ENCODE data around the gene CPSF3. TPM values are rescaled to one million over a fixed set of nuclear protein-coding genes. Genes with fewer than 3 reads are reported as not detected.

The CPSF3 gene
- total and polyA plus RNA-seq, 2 of the 4 experiments (the other 2 are of a cell fraction): 29.2 to 64.5 TPM

DNA sequence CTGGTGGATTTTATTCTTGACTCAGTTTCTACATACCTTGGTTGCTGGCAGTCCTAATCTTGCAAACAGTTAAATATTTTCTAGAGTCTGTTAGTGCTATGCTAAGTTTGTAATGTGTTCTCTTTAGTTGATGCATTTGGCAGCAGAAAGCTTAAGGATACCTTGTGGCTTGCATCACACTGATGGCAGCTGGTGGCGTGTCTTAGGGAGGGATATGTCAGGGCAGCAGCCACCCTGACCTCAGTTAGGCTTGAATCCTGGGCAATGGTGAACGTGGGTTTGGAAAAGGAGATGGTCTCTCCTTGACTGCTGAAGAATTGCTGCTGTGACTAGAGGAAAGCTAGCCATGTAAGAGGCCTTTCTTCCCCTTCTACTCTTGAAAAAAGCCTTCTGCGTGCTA is 55.1 kb downstream of the CPSF3 start:
- H3K36me3 ChIP-seq (ENCODE audit: control insufficient read depth, insufficient read depth, low read length): peaks cover 37% of the 10 kb centered on the region
- H4K5ac ChIP-seq (ENCODE audit: low read depth, low read length): 0 out of 2 replicates have a peak overlapping the region, but pooled peaks have one; percentile 35
- intact Hi-C loops (cut with micrococcal nuclease): loop anchor here (5.0 kb wide), 1 partner anchor 336 kb away; no protein-coding TSS in a partner anchor
- H3K9me1 ChIP-seq (ENCODE audit: insufficient read depth, low read length): peaks cover 15% of the 10 kb centered on the region
- no peak overlapping the region for H2AK5ac ChIP-seq (ENCODE audit: low read depth, low read length)
- BruUV-seq (replicated peaks): no TSS peak
- no peak overlapping the region for H4K91ac ChIP-seq (ENCODE audit: insufficient read depth, low read depth, low read length)
- no peak overlapping the region for H2AK9ac ChIP-seq (replicated peaks; ENCODE audit: low read depth, low read length, poor library complexity)
- peaks cover 28% of the 10 kb centered on the region for H4K20me1 ChIP-seq (ENCODE audit: insufficient read depth, low read length)
- no peaks in the 10 kb centered on the region for H3K27me3 ChIP-seq (ENCODE audit: control insufficient read depth, insufficient read depth, low read length)
- dilution Hi-C loops (cut with HindIII; ENCODE audit: low sequenced_read_pairs, unreplicated experiment): no loop called here
- H2BK5ac ChIP-seq (ENCODE audit: low read depth, low read length, poor library complexity, severe bottlenecking): no peak overlapping the region
- no CpG with 5 or more reads among the region's 3 CpGs for WGBS, 2 experiments (ENCODE audit: extremely low coverage in 2 of 2, insufficient read length in 1 of 2)
- peak overlapping the region; percentile 33; the same call in 1 of the 2 replicates for H3K23ac ChIP-seq (ENCODE audit: low read depth, low read length)
- ATAC-seq (ENCODE audit: low read depth): no peak
- peaks cover 30 to 80% of the 10 kb centered on the region in 2 experiments for H3K79me1 ChIP-seq (ENCODE audit: low read depth in 1 of 2, low read length in 2 of 2)
- ChIA-PET CTCF (no interaction called here), POLR2A (ENCODE audit: unreplicated experiment) (no interaction called here)
- H4K8ac ChIP-seq (ENCODE audit: low read depth in 2 of 2, low read length in 2 of 2): no peak overlapping the region
- H3K18ac ChIP-seq (ENCODE audit: low read depth, low read length): no peak overlapping the region
- no peak overlapping the region for H3K4me3 ChIP-seq (ENCODE audit: insufficient read depth, low read depth, low read length)
- DNase-seq: no peak
- in situ Hi-C loops (cut with MboI; ENCODE audit: low sequenced_read_pairs): no loop called here
- no peak overlapping the region for H2AFZ ChIP-seq (replicated peaks; ENCODE audit: low read length, poor library complexity)
- no peak overlapping the region for H3K4me2 ChIP-seq (ENCODE audit: low read depth, low read length)
- H3K14ac ChIP-seq (replicated peaks; ENCODE audit: low read depth, low read length): no peak overlapping the region
- no peak overlapping the region for H3K4ac ChIP-seq (ENCODE audit: low read depth, low read length)
- peak overlapping the region; percentile 9; the same call in 1 of the 2 replicates for H3K27ac ChIP-seq (ENCODE audit: insufficient read depth, low read length)
- no peak overlapping the region for H2BK15ac ChIP-seq (ENCODE audit: low read depth, low read length)
- TF ChIP-seq RCOR1 (IDR thresholded peaks at IDR 0.05; ENCODE audit: insufficient replicate concordance, low read length) (no peak), MAZ (IDR thresholded peaks at IDR 0.05; ENCODE audit: borderline replicate concordance, low read depth, low read length) (no peak), MXI1 (IDR thresholded peaks at IDR 0.05; ENCODE audit: borderline replicate concordance, low read depth, low read length) (no peak), MAFK (IDR thresholded peaks at IDR 0.05; ENCODE audit: low read depth, low read length) (no peak), CHD1 (IDR thresholded peaks at IDR 0.05; ENCODE audit: low read depth, low read length) (no peak), RAD21 (IDR thresholded peaks at IDR 0.05; ENCODE audit: low read length) (no peak), BHLHE40 (IDR thresholded peaks at IDR 0.05; ENCODE audit: low read depth, low read length) (no peak), NFE2L2 (IDR thresholded peaks at IDR 0.05; ENCODE audit: low read depth, low read length) (no peak), FOS (IDR thresholded peaks at IDR 0.05; ENCODE audit: low read depth, low read length) (no peak), CEBPB (IDR thresholded peaks at IDR 0.05; ENCODE audit: low read depth, low read length) (no peak)
- TF ChIP-seq, protein P1, sequence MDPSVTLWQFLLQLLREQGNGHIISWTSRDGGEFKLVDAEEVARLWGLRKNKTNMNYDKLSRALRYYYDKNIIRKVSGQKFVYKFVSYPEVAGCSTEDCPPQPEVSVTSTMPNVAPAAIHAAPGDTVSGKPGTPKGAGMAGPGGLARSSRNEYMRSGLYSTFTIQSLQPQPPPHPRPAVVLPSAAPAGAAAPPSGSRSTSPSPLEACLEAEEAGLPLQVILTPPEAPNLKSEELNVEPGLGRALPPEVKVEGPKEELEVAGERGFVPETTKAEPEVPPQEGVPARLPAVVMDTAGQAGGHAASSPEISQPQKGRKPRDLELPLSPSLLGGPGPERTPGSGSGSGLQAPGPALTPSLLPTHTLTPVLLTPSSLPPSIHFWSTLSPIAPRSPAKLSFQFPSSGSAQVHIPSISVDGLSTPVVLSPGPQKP (IDR thresholded peaks at IDR 0.05; ENCODE audit: borderline replicate concordance, low read depth, low read length): no peak
- H3K56ac ChIP-seq (ENCODE audit: extremely low read depth, insufficient read depth, low read length): no peak overlapping the region
- H3K4me1 ChIP-seq (ENCODE audit: control insufficient read depth, insufficient read depth, low read length): peaks cover 20% of the 10 kb centered on the region
- no peak overlapping the region for H2BK120ac ChIP-seq (ENCODE audit: low read depth, low read length)
- H3K9ac ChIP-seq (ENCODE audit: low read depth, low read length): no peak overlapping the region
- H2BK20ac ChIP-seq (ENCODE audit: low read depth, low read length): no peak overlapping the region
- no peaks in the 10 kb centered on the region for H3K9me3 ChIP-seq (ENCODE audit: control insufficient read depth, insufficient read depth, low read length)

Measured in IMR-90 (cell line).